ENCODE measurements around the gene FBXO28. TPM values are rescaled to one million over a fixed set of nuclear protein-coding genes. Genes with fewer than 3 reads are reported as not detected.
A peak's percentile ranks its signal among the peaks of the same experiment; 100 is the strongest.

FBXO28 gene
- polyA plus RNA-seq, 1 of the 3 experiments (the other 2 are of a cell fraction), result 8.1 TPM

DNA sequence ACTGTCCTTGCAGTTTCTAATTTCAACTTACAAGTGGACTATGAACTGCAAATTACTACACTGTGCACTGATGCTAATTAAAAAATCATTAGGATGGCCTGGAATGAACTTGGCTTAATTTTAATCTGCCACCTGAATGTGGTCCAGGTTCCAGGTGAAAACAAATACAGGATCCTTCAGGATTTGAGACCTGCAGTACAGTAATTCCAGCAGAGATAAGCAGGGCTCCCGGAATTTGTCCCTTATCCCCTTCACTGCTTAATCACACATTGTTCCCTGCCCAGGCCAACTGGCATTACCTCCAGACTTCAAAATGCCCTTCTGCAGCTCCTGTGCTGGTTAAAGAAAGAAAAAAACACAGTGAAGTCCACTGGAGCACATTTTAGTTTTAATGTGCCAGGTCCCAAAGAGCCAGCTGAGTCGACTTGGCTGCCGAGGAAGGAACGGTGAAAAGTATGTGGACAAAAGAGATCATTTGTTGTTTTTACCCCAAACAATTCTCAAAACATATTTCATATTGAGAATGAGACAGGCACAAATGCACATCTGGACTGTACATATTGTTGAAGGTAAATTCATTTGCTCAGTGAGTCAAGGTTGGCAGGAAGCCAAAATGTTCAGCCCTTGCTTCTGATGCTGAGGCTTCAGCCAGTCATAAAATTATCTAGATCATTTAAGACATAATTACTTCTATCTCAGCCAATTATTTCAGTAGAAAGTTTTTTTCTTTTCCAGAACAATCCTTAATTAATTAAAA is 97.5 kb downstream of the FBXO28 start:
- Histone ChIP-seq H3K9me3 (no peaks in the 10 kb centered on the region), H4K20me1 (ENCODE audit: insufficient read depth) (no peaks in the 10 kb centered on the region), H3K4me3 (ENCODE audit: low read depth in 2 of 2, low read length in 1 of 2) (no peak overlapping the region), H2AFZ (ENCODE audit: low read depth) (no peak overlapping the region), H3K27me3 (ENCODE audit: insufficient read depth) (no peaks in the 10 kb centered on the region), H3K4me1 (ENCODE audit: control insufficient read depth in 1 of 2, insufficient read depth in 2 of 2, low read depth in 1 of 2, low read length in 1 of 2) (peaks cover 7 to 14% of the 10 kb centered on the region in 2 experiments), H3K4me2 (peak overlapping the region; percentile 51; the same call in 1 of the 2 replicates), H3K79me2 (ENCODE audit: insufficient read depth) (no peaks in the 10 kb centered on the region), H3K9ac (no peak overlapping the region), H3K36me3 (replicated peaks in 1 of 2; ENCODE audit: control insufficient read depth in 1 of 2, insufficient read depth in 2 of 2, low read length in 1 of 2) (no peaks in the 10 kb centered on the region), H3K27ac (ENCODE audit: low read depth in 2 of 2, low read length in 1 of 2) (peak overlapping the region; percentile 43 to 82; a peak in 3 of 4 replicates), H3K9me2 (no peaks in the 10 kb centered on the region), H3F3A (replicated peaks; ENCODE audit: insufficient read depth) (peaks cover 8% of the 10 kb centered on the region)
- peak; percentile 62 for DNase-seq
- ChIA-PET POLR2A (no interaction called here), CTCF (interaction anchor here (0.6 to 1.4 kb wide), 2 partner anchors 18 to 29 kb away, joined by 3 to 4 read pairs; partner anchors contain the start of gene DEGS1)
- WGBS (ENCODE audit: low lambda C conversion rate), result 20% methylated on average over 4 of the region's 4 CpGs
- TF ChIP-seq, protein P1, sequence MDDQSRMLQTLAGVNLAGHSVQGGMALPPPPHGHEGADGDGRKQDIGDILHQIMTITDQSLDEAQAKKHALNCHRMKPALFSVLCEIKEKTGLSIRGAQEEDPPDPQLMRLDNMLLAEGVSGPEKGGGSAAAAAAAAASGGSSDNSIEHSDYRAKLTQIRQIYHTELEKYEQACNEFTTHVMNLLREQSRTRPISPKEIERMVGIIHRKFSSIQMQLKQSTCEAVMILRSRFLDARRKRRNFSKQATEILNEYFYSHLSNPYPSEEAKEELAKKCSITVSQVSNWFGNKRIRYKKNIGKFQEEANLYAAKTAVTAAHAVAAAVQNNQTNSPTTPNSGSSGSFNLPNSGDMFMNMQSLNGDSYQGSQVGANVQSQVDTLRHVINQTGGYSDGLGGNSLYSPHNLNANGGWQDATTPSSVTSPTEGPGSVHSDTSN (IDR thresholded peaks at IDR 0.05), result no peak
- no peak for TF ChIP-seq FOXJ3 (CRISPR knock-in tag; IDR thresholded peaks at IDR 0.05)
- TF ChIP-seq YY1 (IDR thresholded peaks at IDR 0.05; ENCODE audit: low read depth), result no peak
- TF ChIP-seq FOSL2 (IDR thresholded peaks at IDR 0.05; ENCODE audit: borderline replicate concordance, low read depth), result no peak
- TF ChIP-seq NFIC (IDR thresholded peaks at IDR 0.05; ENCODE audit: borderline replicate concordance), result peak; percentile 83
- TF ChIP-seq TAF1 (IDR thresholded peaks at IDR 0.05; ENCODE audit: borderline replicate concordance, low read depth, low read length), result no peak
- no peak for TF ChIP-seq SMC3 (IDR thresholded peaks at IDR 0.05; ENCODE audit: low read depth, low read length)
- TF ChIP-seq CHD2 (IDR thresholded peaks at IDR 0.05; ENCODE audit: low read length, partially characterized antibody), result no peak
- TF ChIP-seq GATA2 (CRISPR knock-in tag; IDR thresholded peaks at IDR 0.05), result 0 out of 2 replicates have a peak, but pooled peaks have one; percentile 14
- peak; percentile 71; the same call in 1 of the 2 replicates for TF ChIP-seq TCF12 (IDR thresholded peaks at IDR 0.05)
- TF ChIP-seq, protein P2, sequence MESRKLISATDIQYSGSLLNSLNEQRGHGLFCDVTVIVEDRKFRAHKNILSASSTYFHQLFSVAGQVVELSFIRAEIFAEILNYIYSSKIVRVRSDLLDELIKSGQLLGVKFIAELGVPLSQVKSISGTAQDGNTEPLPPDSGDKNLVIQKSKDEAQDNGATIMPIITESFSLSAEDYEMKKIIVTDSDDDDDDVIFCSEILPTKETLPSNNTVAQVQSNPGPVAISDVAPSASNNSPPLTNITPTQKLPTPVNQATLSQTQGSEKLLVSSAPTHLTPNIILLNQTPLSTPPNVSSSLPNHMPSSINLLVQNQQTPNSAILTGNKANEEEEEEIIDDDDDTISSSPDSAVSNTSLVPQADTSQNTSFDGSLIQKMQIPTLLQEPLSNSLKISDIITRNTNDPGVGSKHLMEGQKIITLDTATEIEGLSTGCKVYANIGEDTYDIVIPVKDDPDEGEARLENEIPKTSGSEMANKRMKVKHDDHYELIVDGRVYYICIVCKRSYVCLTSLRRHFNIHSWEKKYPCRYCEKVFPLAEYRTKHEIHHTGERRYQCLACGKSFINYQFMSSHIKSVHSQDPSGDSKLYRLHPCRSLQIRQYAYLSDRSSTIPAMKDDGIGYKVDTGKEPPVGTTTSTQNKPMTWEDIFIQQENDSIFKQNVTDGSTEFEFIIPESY (IDR thresholded peaks at IDR 0.05; ENCODE audit: borderline replicate concordance, low read depth), result no peak
- no peak for TF ChIP-seq ELF1 (IDR thresholded peaks at IDR 0.05)
- TF ChIP-seq EP300 (IDR thresholded peaks at IDR 0.05; ENCODE audit: borderline replicate concordance in 1 of 2, low read depth in 1 of 2, low read length in 1 of 2), result no peak
- TF ChIP-seq RAD21 (IDR thresholded peaks at IDR 0.05; ENCODE audit: low read length), result no peak
- no peak for TF ChIP-seq NRF1 (IDR thresholded peaks at IDR 0.05; ENCODE audit: low read depth, low read length)
- TF ChIP-seq RCOR1 (IDR thresholded peaks at IDR 0.05; ENCODE audit: low read length), result no peak; the same call in 1 of the 2 replicates
- TF ChIP-seq EZH2phosphoT487 (IDR thresholded peaks at IDR 0.05; ENCODE audit: borderline replicate concordance, low read depth), result no peak
- peak; percentile 37; the same call in 1 of the 2 replicates for TF ChIP-seq MXI1 (IDR thresholded peaks at IDR 0.05; ENCODE audit: low read depth, low read length)
- TF ChIP-seq, protein P3, sequence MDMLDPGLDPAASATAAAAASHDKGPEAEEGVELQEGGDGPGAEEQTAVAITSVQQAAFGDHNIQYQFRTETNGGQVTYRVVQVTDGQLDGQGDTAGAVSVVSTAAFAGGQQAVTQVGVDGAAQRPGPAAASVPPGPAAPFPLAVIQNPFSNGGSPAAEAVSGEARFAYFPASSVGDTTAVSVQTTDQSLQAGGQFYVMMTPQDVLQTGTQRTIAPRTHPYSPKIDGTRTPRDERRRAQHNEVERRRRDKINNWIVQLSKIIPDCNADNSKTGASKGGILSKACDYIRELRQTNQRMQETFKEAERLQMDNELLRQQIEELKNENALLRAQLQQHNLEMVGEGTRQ (IDR thresholded peaks at IDR 0.05; ENCODE audit: borderline replicate concordance, low read depth, low read length), result no peak

Small RNAs within 50 kb of the gene (small RNA-seq; reads per million reads assigned to genes)
- gene AC092809.3 (0 to 2.2 (median 0) reads per million in 7 experiments), gene RF00139 (0 reads per million in 7 experiments), gene RN7SKP49 (0 reads per million in 7 experiments)

Other genes with a start within 250 kb of the FBXO28 start
- gene DEGS1, start 69.1 kb downstream of the FBXO28 start, polyA plus RNA-seq (2012; rRNA removed), result 62.3 and 89.2 TPM in 2 replicates
- gene NVL, start 216.1 kb downstream of the FBXO28 start, polyA plus RNA-seq (2012; rRNA removed), result 12.4 and 17.5 TPM in 2 replicates
- 37.7 and 56.8 TPM in 2 replicates for gene CNIH4, start 242.8 kb downstream of the FBXO28 start, polyA plus RNA-seq (2012; rRNA removed)

Measured in SK-N-SH (cell line).